A549 (cell line): Measurements from ENCODE around the gene C4orf51. TPM values are rescaled to one million over a fixed set of nuclear protein-coding genes. Genes with fewer than 3 reads are reported as not detected.

Source experiments
- ATAC-seq, 2 experiments: fragments of 200-7000 bp in 1 of 2; fragments of >200 bp in 1 of 2; cut with Nextera tagmentation in 1 of 2; cut with Tn5 transposase in 1 of 2; 3 replicates each; pipeline versions ENCODE4 v1.8.0 to v1.9.1; 2018 to 2020; ENCODE audit warnings: mild to moderate bottlenecking in 1 of 2, moderate library complexity in 1 of 2
- CTCF ChIA-PET: fragments of 300-600 bp; sonication (Branson Sonifier 250); formaldehyde crosslinking; extraction: SDS; loops from one replicate; lab custom pipeline; 2021; ENCODE audit warnings: antibody characterized with exemption, inconsistent platforms; lab: Yijun Ruan, JAX
- POLR2A ChIA-PET: fragments of 350-600 bp; formaldehyde crosslinking; extraction: SDS; loops from one replicate; lab custom pipeline; 2021; ENCODE audit warnings: antibody characterized with exemption, inconsistent platforms; lab: Yijun Ruan, JAX
- DNase-seq, 2 experiments: peaks; one replicate each; pipeline versions ENCODE4 v3.0.0 to v3.0.0-alpha.2; 2011 to 2016; ENCODE audit warnings: low read depth in 1 of 2, low spot score in 1 of 2
- FAIRE-seq: peaks from 2 replicates; lab custom pipeline; 2011; peaks lifted over from hg19 to GRCh38; lab: Jason Lieb, UNC
- H3K27ac ChIP-seq, 2 experiments: fragments of >200 bp; sonication (Bioruptor Twin); formaldehyde crosslinking; 3 replicates each; pipeline ENCODE4 v1.5.1; 2016 to 2017
- H3K4me1 ChIP-seq: fragments of >200 bp; sonication (Bioruptor Twin); formaldehyde crosslinking; 3 replicates; pipeline ENCODE4 v1.6.1; 2016
- H3K4me2 ChIP-seq: fragments of >200 bp; sonication (Bioruptor Twin); formaldehyde crosslinking; 3 replicates; pipeline ENCODE4 v1.6.1; 2016
- H3K4me3 ChIP-seq: fragments of >200 bp; sonication (Bioruptor Twin); formaldehyde crosslinking; 3 replicates; pipeline ENCODE4 v1.5.1; 2016
- H3K9me3 ChIP-seq: fragments of >200 bp; sonication (Bioruptor Twin); formaldehyde crosslinking; 3 replicates; pipeline ENCODE4 v1.6.1; 2016
- CBX8 ChIP-seq: fragments of 200-600 bp; sonication (generic); IDR thresholded peaks from 2 replicates; pipeline ENCODE4 v1.6.1; 2016
- E2F6 ChIP-seq: IDR thresholded peaks from 2 replicates; pipeline ENCODE4 v1.6.1; 2012; ENCODE audit warnings: low read depth, borderline replicate concordance
- EHF ChIP-seq: fragments of 250-450 bp; sonication (Bioruptor Pico); IDR thresholded peaks from 2 replicates; pipeline ENCODE4 v1.5.0; 2020; ENCODE audit warnings: mild to moderate bottlenecking
- EHMT2 ChIP-seq: fragments of 200-600 bp; sonication (generic); IDR thresholded peaks from 2 replicates; pipeline ENCODE4 v1.6.1; 2016; ENCODE audit warnings: antibody characterized with exemption, low read depth, mild to moderate bottlenecking, moderate library complexity
- GATA3 ChIP-seq: IDR thresholded peaks from 2 replicates; pipeline ENCODE4 v1.6.1; 2012; ENCODE audit warnings: borderline replicate concordance
- HEYL ChIP-seq: fragments of 250-450 bp; sonication (Bioruptor Pico); IDR thresholded peaks from 2 replicates; pipeline ENCODE4 v1.8.0; 2021; ENCODE audit warnings: mild to moderate bottlenecking, moderate library complexity
- HOXA7 ChIP-seq: fragments of 250-450 bp; sonication (Bioruptor Pico); IDR thresholded peaks from 2 replicates; pipeline ENCODE4 v1.5.0; 2020; ENCODE audit warnings: mild to moderate bottlenecking, moderate library complexity
- KDM1A ChIP-seq: fragments of 200-600 bp; sonication (generic); IDR thresholded peaks from 2 replicates; pipeline ENCODE4 v1.6.1; 2016; ENCODE audit warnings: low read depth, mild to moderate bottlenecking
- NR3C1 ChIP-seq: fragments of >200 bp; sonication (Bioruptor Twin); formaldehyde crosslinking; IDR thresholded peaks from 3 replicates; pipeline ENCODE4 v1.6.1; 2017
- RARB ChIP-seq: fragments of 250-450 bp; sonication (Bioruptor Pico); IDR thresholded peaks from 2 replicates; pipeline ENCODE4 v1.8.0; 2021; ENCODE audit warnings: mild to moderate bottlenecking, moderate library complexity
- TFCP2L1 ChIP-seq: fragments of 250-450 bp; sonication (Bioruptor Pico); IDR thresholded peaks from 2 replicates; pipeline ENCODE4 v1.5.0; 2021; ENCODE audit warnings: mild to moderate bottlenecking
- whole genome bisulfite sequencing: methylation state at CpG from one replicate; pipeline ENCODE4 v1.1.6; 2017; ENCODE audit errors: missing lambda C conversion rate; 5-methylcytosine and 5-hydroxymethylcytosine counted together
- polyA plus RNA-seq, 4 experiments: library from polyadenylated mRNA; depleted of rRNA in 3 of 4; stranded (reverse); fragments of >200 nt; fragmentation: RNase III in 1 of 4; extraction: RNeasy Plus Mini Kit Qiagen cat#74134 plus additional on column Dnase treatment in 1 of 4; gene quantifications; 2 replicates in 3 of 4; 3 replicates in 1 of 4; pipeline ENCODE4 v1.2.3, GENCODE V29; 2011 to 2017
- TF ChIP-seq, protein P1 (sequence below): fragments of 200-600 bp; sonication (generic); IDR thresholded peaks from 2 replicates; pipeline ENCODE4 v1.6.1; 2016; ENCODE audit warnings: antibody characterized with exemption, mild to moderate bottlenecking, moderate library complexity

C4orf51 gene
- polyA plus RNA-seq, 2 of the 4 experiments (the other 2 are of a cell fraction), result not detected

- DNase-seq (no peak), FAIRE-seq (no peak), ATAC-seq (no peak)
- Histone ChIP-seq H3K4me1 (peaks cover 73% of the 10 kb centered on the region), H3K4me3 (no peak overlapping the region), H3K27ac (peak overlapping the region; percentile 77 to 97), H3K4me2 (peak overlapping the region; percentile 75), H3K9me3 (no peaks in the 10 kb centered on the region)
- TF ChIP-seq, protein P1, sequence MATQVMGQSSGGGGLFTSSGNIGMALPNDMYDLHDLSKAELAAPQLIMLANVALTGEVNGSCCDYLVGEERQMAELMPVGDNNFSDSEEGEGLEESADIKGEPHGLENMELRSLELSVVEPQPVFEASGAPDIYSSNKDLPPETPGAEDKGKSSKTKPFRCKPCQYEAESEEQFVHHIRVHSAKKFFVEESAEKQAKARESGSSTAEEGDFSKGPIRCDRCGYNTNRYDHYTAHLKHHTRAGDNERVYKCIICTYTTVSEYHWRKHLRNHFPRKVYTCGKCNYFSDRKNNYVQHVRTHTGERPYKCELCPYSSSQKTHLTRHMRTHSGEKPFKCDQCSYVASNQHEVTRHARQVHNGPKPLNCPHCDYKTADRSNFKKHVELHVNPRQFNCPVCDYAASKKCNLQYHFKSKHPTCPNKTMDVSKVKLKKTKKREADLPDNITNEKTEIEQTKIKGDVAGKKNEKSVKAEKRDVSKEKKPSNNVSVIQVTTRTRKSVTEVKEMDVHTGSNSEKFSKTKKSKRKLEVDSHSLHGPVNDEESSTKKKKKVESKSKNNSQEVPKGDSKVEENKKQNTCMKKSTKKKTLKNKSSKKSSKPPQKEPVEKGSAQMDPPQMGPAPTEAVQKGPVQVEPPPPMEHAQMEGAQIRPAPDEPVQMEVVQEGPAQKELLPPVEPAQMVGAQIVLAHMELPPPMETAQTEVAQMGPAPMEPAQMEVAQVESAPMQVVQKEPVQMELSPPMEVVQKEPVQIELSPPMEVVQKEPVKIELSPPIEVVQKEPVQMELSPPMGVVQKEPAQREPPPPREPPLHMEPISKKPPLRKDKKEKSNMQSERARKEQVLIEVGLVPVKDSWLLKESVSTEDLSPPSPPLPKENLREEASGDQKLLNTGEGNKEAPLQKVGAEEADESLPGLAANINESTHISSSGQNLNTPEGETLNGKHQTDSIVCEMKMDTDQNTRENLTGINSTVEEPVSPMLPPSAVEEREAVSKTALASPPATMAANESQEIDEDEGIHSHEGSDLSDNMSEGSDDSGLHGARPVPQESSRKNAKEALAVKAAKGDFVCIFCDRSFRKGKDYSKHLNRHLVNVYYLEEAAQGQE, result no peak
- TF ChIP-seq EHF (CRISPR knock-in tag), result no peak
- TF ChIP-seq E2F6, result no peak
- 84% methylated on average over 4 of the region's 4 CpGs for WGBS
- ChIA-PET POLR2A (no interaction called here), CTCF (interaction anchor here (1.4 kb wide), 1 partner anchor 152 kb away, joined by 4 read pairs; no protein-coding TSS in a partner anchor)
These were observed 55.9 kb downstream of the C4orf51 start for GRCh38 chr4:145735827-145736226.

DNA sequence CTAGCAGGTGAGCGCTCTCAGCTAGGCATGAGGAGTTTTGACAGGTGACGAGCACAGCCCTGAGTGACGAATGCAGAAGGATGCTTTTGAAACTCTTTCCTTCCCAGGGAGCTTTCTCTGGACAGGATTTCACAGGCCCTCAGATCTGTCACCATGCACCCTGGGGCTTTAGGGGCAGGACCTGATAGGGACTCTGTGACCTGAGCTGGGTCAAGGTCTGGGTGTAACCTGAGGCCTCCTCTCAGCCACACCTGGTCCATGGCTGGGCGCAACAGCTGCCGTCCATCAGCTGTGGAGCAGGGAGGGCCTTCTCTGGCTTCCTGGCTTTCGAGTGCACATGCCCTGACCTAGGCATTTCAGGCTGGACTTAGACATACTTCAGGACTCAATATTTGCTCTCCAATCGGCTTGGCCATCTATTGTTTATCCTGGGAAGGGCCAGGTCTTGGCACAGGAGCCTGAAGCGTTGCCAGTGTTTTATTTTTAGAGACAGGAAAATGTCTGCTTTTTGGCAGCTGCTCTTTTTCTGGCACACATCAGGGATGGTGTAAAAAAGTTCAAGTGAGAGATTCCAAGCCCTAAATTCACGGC lies 56.4 kb downstream of the C4orf51 start:
- CTCF ChIA-PET, result interaction anchor here (1.4 kb wide), 1 partner anchor 151 kb away, joined by 4 read pairs; no protein-coding TSS in a partner anchor
- Histone ChIP-seq H3K27ac (peak overlapping the region; percentile 77 to 97; a peak in 5 of 6 replicates), H3K4me3 (no peak overlapping the region), H3K4me1 (peaks cover 71% of the 10 kb centered on the region), H3K9me3 (no peaks in the 10 kb centered on the region), H3K4me2 (peak overlapping the region; percentile 75)
- WGBS, result 84% methylated on average over 7 of the region's 9 CpGs
- no peak for FAIRE-seq
- POLR2A ChIA-PET, result no interaction called here
- DNase-seq, result peak in 1 of 2 experiments; percentile 22
- no peak for ATAC-seq
- TF ChIP-seq KDM1A (no peak), EHMT2 (no peak), RARB (CRISPR knock-in tag) (no peak), EHF (CRISPR knock-in tag) (no peak), GATA3 (no peak), E2F6 (no peak), TFCP2L1 (CRISPR knock-in tag) (no peak), HEYL (CRISPR knock-in tag) (no peak), CBX8 (no peak), HOXA7 (no peak)
- TF ChIP-seq, all 56 proteins: peak for 0

DNA sequence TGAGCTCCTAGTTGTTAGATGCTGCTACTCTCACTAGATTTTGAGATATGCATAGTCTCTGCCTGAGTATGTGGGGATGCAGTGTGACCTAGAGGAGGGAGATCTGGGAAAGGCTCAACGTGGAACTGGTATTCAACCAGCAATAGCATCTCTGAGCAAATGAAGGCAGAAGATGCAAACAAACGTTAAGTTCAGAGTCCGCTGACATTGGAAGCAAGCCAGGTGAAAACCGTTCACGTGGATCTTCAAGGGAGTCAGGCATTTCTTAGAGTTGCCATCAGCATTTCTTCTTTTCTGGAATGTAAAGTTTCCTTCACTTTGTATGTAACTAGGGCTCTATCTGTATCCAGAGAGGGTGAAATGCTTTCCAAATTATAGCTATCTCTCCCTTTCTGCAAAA lies 59.9 kb downstream of the C4orf51 start:
- 0% methylated on average over 5 of the region's 5 CpGs for WGBS
- H3K27ac ChIP-seq, result peak overlapping the region; percentile 36 to 64; a peak in 3 of 6 replicates
- peak in 1 of 2 experiments; percentile 47; a peak in 3 of 6 replicates for ATAC-seq
- TF ChIP-seq E2F6, result no peak
- TF ChIP-seq NR3C1, result no peak
- CTCF ChIA-PET, result no interaction called here
- H3K4me2 ChIP-seq, result peak overlapping the region; percentile 60
- POLR2A ChIA-PET, result interaction anchor here (0.6 to 1.1 kb wide), 3 partner anchors 9 to 180 kb away, joined by 3 to 4 read pairs (median 3); no protein-coding TSS in a partner anchor
- no peaks in the 10 kb centered on the region for H3K9me3 ChIP-seq
- DNase-seq, result peak in 1 of 2 experiments; percentile 69
- peaks cover 45% of the 10 kb centered on the region for H3K4me1 ChIP-seq
- H3K4me3 ChIP-seq, result no peak overlapping the region
- FAIRE-seq, result no peak
